ENCODE measurements around the gene NPFFR2.

DNA sequence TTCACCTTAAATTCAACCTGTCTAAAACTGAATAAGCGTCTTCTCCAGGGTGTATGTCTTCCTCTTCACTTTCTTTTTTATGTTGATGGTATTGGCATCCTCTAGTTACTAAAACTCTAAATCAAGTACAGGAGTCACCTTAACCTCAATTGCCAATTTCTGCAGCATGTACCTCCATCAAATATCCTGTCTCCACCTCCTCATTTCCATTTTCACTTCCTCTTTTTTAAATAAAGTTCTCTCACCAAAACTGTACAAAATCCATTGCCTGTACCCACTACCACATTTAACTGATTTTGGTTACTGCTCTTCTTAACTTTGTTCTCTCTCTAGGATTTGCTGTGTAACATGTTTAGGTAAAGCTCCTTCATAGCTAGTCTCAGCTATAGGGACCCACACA is 9.2 kb upstream of the NPFFR2 start:
- TF ChIP-seq, protein P1, sequence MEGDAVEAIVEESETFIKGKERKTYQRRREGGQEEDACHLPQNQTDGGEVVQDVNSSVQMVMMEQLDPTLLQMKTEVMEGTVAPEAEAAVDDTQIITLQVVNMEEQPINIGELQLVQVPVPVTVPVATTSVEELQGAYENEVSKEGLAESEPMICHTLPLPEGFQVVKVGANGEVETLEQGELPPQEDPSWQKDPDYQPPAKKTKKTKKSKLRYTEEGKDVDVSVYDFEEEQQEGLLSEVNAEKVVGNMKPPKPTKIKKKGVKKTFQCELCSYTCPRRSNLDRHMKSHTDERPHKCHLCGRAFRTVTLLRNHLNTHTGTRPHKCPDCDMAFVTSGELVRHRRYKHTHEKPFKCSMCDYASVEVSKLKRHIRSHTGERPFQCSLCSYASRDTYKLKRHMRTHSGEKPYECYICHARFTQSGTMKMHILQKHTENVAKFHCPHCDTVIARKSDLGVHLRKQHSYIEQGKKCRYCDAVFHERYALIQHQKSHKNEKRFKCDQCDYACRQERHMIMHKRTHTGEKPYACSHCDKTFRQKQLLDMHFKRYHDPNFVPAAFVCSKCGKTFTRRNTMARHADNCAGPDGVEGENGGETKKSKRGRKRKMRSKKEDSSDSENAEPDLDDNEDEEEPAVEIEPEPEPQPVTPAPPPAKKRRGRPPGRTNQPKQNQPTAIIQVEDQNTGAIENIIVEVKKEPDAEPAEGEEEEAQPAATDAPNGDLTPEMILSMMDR (conservative IDR thresholded peaks at IDR 0.05; ENCODE audit: low read depth in 2 of 2), result no peak
- TF ChIP-seq, protein P2, sequence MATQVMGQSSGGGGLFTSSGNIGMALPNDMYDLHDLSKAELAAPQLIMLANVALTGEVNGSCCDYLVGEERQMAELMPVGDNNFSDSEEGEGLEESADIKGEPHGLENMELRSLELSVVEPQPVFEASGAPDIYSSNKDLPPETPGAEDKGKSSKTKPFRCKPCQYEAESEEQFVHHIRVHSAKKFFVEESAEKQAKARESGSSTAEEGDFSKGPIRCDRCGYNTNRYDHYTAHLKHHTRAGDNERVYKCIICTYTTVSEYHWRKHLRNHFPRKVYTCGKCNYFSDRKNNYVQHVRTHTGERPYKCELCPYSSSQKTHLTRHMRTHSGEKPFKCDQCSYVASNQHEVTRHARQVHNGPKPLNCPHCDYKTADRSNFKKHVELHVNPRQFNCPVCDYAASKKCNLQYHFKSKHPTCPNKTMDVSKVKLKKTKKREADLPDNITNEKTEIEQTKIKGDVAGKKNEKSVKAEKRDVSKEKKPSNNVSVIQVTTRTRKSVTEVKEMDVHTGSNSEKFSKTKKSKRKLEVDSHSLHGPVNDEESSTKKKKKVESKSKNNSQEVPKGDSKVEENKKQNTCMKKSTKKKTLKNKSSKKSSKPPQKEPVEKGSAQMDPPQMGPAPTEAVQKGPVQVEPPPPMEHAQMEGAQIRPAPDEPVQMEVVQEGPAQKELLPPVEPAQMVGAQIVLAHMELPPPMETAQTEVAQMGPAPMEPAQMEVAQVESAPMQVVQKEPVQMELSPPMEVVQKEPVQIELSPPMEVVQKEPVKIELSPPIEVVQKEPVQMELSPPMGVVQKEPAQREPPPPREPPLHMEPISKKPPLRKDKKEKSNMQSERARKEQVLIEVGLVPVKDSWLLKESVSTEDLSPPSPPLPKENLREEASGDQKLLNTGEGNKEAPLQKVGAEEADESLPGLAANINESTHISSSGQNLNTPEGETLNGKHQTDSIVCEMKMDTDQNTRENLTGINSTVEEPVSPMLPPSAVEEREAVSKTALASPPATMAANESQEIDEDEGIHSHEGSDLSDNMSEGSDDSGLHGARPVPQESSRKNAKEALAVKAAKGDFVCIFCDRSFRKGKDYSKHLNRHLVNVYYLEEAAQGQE (IDR thresholded peaks at IDR 0.05; ENCODE audit: unreplicated experiment), result no peak
- no peak for TF ChIP-seq POLR2AphosphoS5 (IDR thresholded peaks at IDR 0.05; ENCODE audit: low read depth)
- no peak for TF ChIP-seq EZH2phosphoT487 (IDR thresholded peaks at IDR 0.05; ENCODE audit: unreplicated experiment)
- no peak for TF ChIP-seq EZH2 (IDR thresholded peaks at IDR 0.05; ENCODE audit: low read depth, unreplicated experiment)

All from GM23338 (cell line).